ENCODE measurements around the gene PAK4.
"Not testable (repeated sequence)": the region's sequence is repeated elsewhere in the genome, so short reads cannot be mapped to it uniquely, and the experiment has no call there.

PAK4 gene

DNA sequence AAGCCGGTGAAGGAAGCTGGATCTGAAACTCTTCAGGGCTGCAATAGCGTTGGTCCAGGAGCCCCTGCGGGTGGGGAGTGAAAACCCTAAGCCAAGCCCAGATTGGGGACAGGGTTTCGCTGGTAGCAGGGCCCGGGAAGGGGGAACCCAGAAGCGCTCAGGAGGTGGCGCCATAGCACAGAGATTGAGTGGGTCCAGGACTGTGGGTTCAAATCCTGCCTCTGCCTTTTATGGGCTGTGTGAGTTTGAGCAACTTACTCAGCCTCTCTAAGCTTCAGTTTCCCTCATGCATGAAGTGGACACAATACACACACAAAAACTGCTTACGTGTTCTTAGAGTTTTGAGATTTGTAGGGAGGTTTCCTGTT is 86.8 kb downstream of the PAK4 start:
- H3K36me3 ChIP-seq (ENCODE audit: control insufficient read depth in 2 of 2, insufficient read depth in 2 of 2, low read length in 2 of 2), result no peaks in the 10 kb centered on the region
- H3K4me1 ChIP-seq (ENCODE audit: control insufficient read depth, insufficient read depth, low read length), result no peaks in the 10 kb centered on the region
- no peak overlapping the region for H3K4me3 ChIP-seq (ENCODE audit: low read length in 2 of 2)
- H3K9ac ChIP-seq (ENCODE audit: low read length in 2 of 2), result no peak overlapping the region
- H3K27me3 ChIP-seq (ENCODE audit: control insufficient read depth in 1 of 2, insufficient read depth in 2 of 2, low read length in 2 of 2), result peaks cover 0 to 6% of the 10 kb centered on the region in 2 donors
- H3K27ac ChIP-seq (ENCODE audit: low read length), result no peak overlapping the region
- H3K9me3 ChIP-seq (ENCODE audit: control insufficient read depth in 2 of 2, low read length in 2 of 2), result peaks cover 0 to 2% of the 10 kb centered on the region in 2 donors

DNA sequence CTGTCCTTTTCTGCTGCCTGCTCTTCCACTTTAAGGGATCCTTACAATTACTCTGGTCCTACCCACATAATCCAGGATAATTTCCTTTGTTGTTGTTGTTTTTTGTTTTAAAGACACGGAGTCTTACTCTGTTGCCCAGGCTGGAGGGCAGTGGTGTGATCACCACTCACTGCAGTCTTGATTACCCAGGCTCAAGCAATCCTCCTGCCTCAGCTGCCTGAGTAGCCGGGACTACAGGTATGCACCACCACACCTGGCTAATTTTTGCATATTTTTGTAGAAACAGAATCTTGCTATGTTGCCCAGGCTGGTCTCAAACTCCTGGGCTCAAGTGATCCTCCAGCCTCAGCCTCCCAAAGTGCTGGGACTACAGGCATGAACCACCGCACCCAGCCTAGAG is 89.7 kb downstream of the PAK4 start:
- not testable (repeated sequence) for H3K36me3 ChIP-seq (ENCODE audit: control insufficient read depth in 2 of 2, insufficient read depth in 2 of 2, low read length in 2 of 2); H3K9ac ChIP-seq (ENCODE audit: low read length in 2 of 2); H3K9me3 ChIP-seq (ENCODE audit: control insufficient read depth in 2 of 2, low read length in 2 of 2); H3K27me3 ChIP-seq (ENCODE audit: control insufficient read depth in 1 of 2, insufficient read depth in 2 of 2, low read length in 2 of 2); H3K27ac ChIP-seq (ENCODE audit: low read length); H3K4me3 ChIP-seq (ENCODE audit: low read length in 2 of 2); H3K4me1 ChIP-seq (ENCODE audit: control insufficient read depth, insufficient read depth, low read length)

DNA sequence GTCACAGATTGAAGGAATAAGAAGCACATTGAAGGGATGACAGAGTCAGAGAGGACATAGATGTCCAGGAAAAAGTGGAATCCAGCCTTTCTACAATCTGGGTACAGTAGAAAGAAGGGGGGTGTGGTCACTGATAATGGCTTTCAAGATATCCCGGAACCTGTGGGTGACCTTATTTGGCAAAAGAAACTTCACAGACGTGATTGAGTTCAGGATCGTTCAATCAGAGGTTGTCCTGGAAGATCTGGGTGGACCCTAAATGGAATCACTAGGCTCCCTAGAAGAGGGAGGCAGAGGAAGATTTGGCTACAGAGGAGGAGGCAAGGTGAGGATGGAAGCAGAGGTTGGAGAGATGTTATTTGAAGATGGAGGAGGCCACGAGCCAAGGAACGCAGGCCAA is 91.5 kb downstream of the PAK4 start:
- Histone ChIP-seq H3K9me3 (ENCODE audit: control insufficient read depth in 2 of 2, low read length in 2 of 2) (peaks cover 0 to 2% of the 10 kb centered on the region in 2 donors), H3K27ac (ENCODE audit: low read length) (no peak overlapping the region), H3K4me3 (ENCODE audit: low read length in 2 of 2) (no peak overlapping the region), H3K27me3 (ENCODE audit: control insufficient read depth in 1 of 2, insufficient read depth in 2 of 2, low read length in 2 of 2) (peaks cover 11 to 13% of the 10 kb centered on the region in 2 donors), H3K4me1 (ENCODE audit: control insufficient read depth, insufficient read depth, low read length) (no peaks in the 10 kb centered on the region), H3K9ac (ENCODE audit: low read length in 2 of 2) (no peak overlapping the region), H3K36me3 (ENCODE audit: control insufficient read depth in 2 of 2, insufficient read depth in 2 of 2, low read length in 2 of 2) (no peaks in the 10 kb centered on the region)

DNA sequence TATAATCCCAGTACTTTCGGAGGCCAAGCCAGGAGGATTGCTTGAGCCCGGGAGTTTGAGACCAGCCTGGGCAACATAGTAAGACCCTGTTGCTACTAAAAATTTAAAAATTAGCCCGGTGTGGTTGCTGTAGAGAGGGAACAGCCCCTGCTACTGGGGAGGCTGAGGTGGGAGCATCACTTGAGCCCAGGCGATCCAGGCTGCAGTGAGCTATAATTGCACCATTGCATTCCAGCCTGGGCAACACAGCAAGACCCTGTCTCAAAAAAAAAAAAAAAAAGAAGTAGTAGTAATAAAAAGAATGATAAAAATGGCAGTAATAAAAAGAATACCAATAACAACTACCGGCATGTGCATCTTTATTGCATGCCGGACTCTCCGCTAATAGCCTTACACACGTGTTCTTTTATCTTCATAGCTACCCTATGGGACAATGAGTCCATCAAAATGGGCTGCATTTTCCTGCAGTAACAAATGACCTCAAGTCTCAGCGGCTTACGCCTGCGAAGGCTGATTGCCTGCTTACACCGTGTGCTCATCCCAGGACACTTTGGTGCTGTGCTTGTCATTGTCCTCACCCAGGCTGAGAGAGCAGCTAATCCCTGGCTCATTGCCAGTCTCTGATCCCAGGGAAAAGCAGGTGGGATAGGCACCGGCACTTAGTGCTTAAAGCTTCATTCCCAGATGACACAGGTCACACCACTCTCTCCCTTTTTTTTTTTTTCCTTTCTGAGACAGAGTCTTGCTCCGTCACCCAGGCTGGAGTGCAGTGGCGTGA is 92.8 kb downstream of the PAK4 start:
- H3K27ac ChIP-seq (ENCODE audit: low read length), result no peak overlapping the region
- H3K4me1 ChIP-seq (ENCODE audit: control insufficient read depth, insufficient read depth, low read length), result no peaks in the 10 kb centered on the region
- no peak overlapping the region for H3K9ac ChIP-seq (ENCODE audit: low read length in 2 of 2)
- H3K4me3 ChIP-seq (ENCODE audit: low read length in 2 of 2), result no peak overlapping the region
- peaks cover 0 to 2% of the 10 kb centered on the region in 2 donors for H3K9me3 ChIP-seq (ENCODE audit: control insufficient read depth in 2 of 2, low read length in 2 of 2)
- H3K27me3 ChIP-seq (ENCODE audit: control insufficient read depth in 1 of 2, insufficient read depth in 2 of 2, low read length in 2 of 2), result peaks cover 12 to 13% of the 10 kb centered on the region in 2 donors
- no peaks in the 10 kb centered on the region for H3K36me3 ChIP-seq (ENCODE audit: control insufficient read depth in 2 of 2, insufficient read depth in 2 of 2, low read length in 2 of 2)

DNA sequence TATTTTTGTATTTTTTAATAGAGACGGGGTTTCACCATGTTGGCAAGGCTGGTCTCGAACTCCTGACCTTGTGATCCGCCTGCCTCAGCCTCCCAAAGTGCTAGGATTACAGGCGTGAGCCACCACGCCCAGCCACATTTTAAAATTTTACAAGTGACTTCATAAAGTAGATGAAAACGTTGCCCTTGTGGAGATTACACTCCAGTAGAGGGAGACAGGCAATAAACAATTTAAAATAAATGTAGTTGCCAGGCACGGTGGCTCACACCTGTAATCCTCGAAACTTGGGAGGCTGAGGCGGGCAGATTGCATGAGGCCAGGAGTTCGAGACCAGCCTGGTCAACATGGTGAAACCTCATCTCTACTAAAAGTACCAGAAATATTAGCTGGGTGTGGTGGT is 93.5 kb downstream of the PAK4 start:
- H3K27me3 ChIP-seq (ENCODE audit: control insufficient read depth in 1 of 2, insufficient read depth in 2 of 2, low read length in 2 of 2), result peaks cover 10 to 16% of the 10 kb centered on the region in 2 donors
- H3K4me1 ChIP-seq (ENCODE audit: control insufficient read depth, insufficient read depth, low read length); H3K4me3 ChIP-seq (ENCODE audit: low read length in 2 of 2); H3K9ac ChIP-seq (ENCODE audit: low read length in 2 of 2); H3K36me3 ChIP-seq (ENCODE audit: control insufficient read depth in 2 of 2, insufficient read depth in 2 of 2, low read length in 2 of 2); H3K9me3 ChIP-seq (ENCODE audit: control insufficient read depth in 2 of 2, low read length in 2 of 2); H3K27ac ChIP-seq (ENCODE audit: low read length): not testable (repeated sequence)

DNA sequence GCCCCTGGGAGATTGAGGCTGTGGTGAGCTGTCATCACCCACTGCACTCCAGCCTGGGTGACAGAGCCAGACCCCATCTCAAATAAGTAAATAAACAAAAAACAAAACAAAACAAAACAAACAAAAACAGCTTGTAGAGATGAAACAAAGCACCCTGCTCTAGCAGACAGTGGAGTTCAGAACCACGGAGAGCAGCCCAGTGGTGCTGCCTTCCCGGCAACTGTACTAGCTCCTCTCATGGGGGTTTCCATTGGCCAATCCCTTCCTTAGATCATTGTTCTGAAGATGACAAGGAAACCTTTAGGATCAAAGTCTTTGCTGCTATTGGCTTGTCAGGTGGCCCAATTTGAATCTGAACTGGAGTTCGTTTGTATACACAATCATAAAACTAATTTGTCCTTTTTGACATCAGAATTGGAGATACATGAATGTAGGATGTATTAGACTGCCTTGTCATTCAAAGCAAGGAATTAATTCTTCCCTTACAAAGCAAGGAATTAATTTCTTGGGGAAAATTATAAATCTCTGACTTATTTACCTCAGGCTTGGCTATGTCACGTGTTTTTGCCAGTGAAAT is 98.2 kb downstream of the PAK4 start:
- H3K9ac ChIP-seq (ENCODE audit: low read length in 2 of 2), result no peak overlapping the region
- no peak overlapping the region for H3K4me3 ChIP-seq (ENCODE audit: low read length in 2 of 2)
- no peak overlapping the region for H3K27ac ChIP-seq (ENCODE audit: low read length)
- no peaks in the 10 kb centered on the region for H3K36me3 ChIP-seq (ENCODE audit: control insufficient read depth in 2 of 2, insufficient read depth in 2 of 2, low read length in 2 of 2)
- H3K4me1 ChIP-seq (ENCODE audit: control insufficient read depth, insufficient read depth, low read length), result no peaks in the 10 kb centered on the region
- H3K9me3 ChIP-seq (ENCODE audit: control insufficient read depth in 2 of 2, low read length in 2 of 2), result no peaks in the 10 kb centered on the region
- H3K27me3 ChIP-seq (ENCODE audit: control insufficient read depth in 1 of 2, insufficient read depth in 2 of 2, low read length in 2 of 2), result peaks cover 7 to 12% of the 10 kb centered on the region in 2 donors

DNA sequence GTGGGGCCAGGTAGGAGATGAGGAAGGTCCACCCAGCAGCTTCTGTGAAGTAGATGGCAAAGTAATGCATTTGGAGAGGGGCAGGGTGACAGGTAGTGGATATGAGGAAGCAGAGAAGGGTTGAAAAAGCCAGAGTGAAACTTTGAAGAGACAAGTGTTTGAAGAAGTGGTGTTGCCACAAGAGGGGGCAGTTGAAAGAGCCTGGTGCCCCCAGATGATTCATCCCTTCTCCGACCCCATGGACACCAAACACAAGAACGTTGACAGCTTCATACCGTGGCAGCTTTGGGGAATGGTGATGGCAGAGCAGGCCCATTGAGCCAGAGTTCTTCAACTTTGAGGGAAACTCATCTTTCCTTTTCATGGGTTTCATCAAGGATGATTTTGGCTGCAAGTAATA is 99.3 kb downstream of the PAK4 start:
- H3K4me3 ChIP-seq (ENCODE audit: low read length in 2 of 2), result no peak overlapping the region
- no peaks in the 10 kb centered on the region for H3K4me1 ChIP-seq (ENCODE audit: control insufficient read depth, insufficient read depth, low read length)
- H3K27ac ChIP-seq (ENCODE audit: low read length), result no peak overlapping the region
- peaks cover 5 to 10% of the 10 kb centered on the region in 2 donors for H3K27me3 ChIP-seq (ENCODE audit: control insufficient read depth in 1 of 2, insufficient read depth in 2 of 2, low read length in 2 of 2)
- no peaks in the 10 kb centered on the region for H3K9me3 ChIP-seq (ENCODE audit: control insufficient read depth in 2 of 2, low read length in 2 of 2)
- H3K36me3 ChIP-seq (ENCODE audit: control insufficient read depth in 2 of 2, insufficient read depth in 2 of 2, low read length in 2 of 2), result no peaks in the 10 kb centered on the region
- no peak overlapping the region for H3K9ac ChIP-seq (ENCODE audit: low read length in 2 of 2)

All from stomach smooth muscle (tissue), 2 donors.